ENCODE measurements around the gene ACTR6. TPM values are rescaled to one million over a fixed set of nuclear protein-coding genes. Genes with fewer than 3 reads are reported as not detected.

Gene ACTR6
- total RNA-seq, 1 donor from 2014 or later = 23.9 TPM

DNA sequence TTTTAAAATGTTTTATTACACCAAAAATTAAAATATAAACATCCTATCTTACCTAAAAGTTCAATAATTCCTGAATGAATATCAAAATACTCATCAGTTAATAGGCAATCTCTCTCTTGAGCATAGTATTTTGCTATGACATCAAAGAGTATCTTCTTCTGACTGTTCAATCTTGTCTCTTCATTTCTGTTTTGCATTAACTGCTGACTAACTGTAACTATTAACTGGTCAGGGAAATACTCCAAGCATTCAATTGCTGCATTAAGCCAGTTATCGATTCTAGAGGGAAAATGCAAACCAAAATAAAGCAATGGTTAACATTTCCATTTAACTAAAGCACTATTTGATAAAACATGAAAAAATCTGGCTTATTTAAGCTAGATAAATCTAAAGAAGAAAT, 52.8 kb downstream of the ACTR6 start:
- H3K27me3 ChIP-seq (ENCODE audit: insufficient read depth, low read length) = no peaks in the 10 kb centered on the region
- Mint-ChIP-seq H3K9me3 (ENCODE audit: unreplicated experiment) (peaks cover 2% of the 10 kb centered on the region), H3K4me3 (ENCODE audit: unreplicated experiment) (no peak overlapping the region), H3K4me1 (ENCODE audit: low read depth, unreplicated experiment) (peaks cover 5% of the 10 kb centered on the region), H3K27ac (ENCODE audit: unreplicated experiment) (no peak overlapping the region), H3K36me3 (ENCODE audit: low read depth, unreplicated experiment) (no peaks in the 10 kb centered on the region), H3K27me3 (ENCODE audit: low read depth, unreplicated experiment) (no peaks in the 10 kb centered on the region)
- H3K4me1 ChIP-seq (ENCODE audit: insufficient read depth, low read length) = no peaks in the 10 kb centered on the region
- no peak overlapping the region for H3K4me3 ChIP-seq (ENCODE audit: insufficient read depth, low read depth, low read length)
- no peak overlapping the region for H3K4me2 ChIP-seq (ENCODE audit: low read length)
- no peaks in the 10 kb centered on the region for H3K36me3 ChIP-seq (ENCODE audit: insufficient read depth, low read length)
- FAIRE-seq (no peak), DNase-seq (ENCODE audit: low read depth) (no peak)
- TF ChIP-seq, protein P1, sequence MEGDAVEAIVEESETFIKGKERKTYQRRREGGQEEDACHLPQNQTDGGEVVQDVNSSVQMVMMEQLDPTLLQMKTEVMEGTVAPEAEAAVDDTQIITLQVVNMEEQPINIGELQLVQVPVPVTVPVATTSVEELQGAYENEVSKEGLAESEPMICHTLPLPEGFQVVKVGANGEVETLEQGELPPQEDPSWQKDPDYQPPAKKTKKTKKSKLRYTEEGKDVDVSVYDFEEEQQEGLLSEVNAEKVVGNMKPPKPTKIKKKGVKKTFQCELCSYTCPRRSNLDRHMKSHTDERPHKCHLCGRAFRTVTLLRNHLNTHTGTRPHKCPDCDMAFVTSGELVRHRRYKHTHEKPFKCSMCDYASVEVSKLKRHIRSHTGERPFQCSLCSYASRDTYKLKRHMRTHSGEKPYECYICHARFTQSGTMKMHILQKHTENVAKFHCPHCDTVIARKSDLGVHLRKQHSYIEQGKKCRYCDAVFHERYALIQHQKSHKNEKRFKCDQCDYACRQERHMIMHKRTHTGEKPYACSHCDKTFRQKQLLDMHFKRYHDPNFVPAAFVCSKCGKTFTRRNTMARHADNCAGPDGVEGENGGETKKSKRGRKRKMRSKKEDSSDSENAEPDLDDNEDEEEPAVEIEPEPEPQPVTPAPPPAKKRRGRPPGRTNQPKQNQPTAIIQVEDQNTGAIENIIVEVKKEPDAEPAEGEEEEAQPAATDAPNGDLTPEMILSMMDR (IDR thresholded peaks at IDR 0.05; ENCODE audit: insufficient read depth, low read depth, low read length) = no peak
- TF ChIP-seq EZH2 (IDR thresholded peaks at IDR 0.05; ENCODE audit: insufficient read depth, low read length) = no peak
- H3K27ac ChIP-seq (ENCODE audit: low read depth, low read length) = no peak overlapping the region
- H2AFZ ChIP-seq (ENCODE audit: low read depth, low read length) = no peak overlapping the region
- H3K9me3 ChIP-seq (ENCODE audit: insufficient read depth, low read depth, low read length) = no peaks in the 10 kb centered on the region
- H4K20me1 ChIP-seq (ENCODE audit: insufficient read depth, low read length) = no peaks in the 10 kb centered on the region
- no peak overlapping the region for H3K9ac ChIP-seq (ENCODE audit: low read length)
- H3K79me2 ChIP-seq (ENCODE audit: insufficient read depth, low read length) = no peaks in the 10 kb centered on the region

DNA sequence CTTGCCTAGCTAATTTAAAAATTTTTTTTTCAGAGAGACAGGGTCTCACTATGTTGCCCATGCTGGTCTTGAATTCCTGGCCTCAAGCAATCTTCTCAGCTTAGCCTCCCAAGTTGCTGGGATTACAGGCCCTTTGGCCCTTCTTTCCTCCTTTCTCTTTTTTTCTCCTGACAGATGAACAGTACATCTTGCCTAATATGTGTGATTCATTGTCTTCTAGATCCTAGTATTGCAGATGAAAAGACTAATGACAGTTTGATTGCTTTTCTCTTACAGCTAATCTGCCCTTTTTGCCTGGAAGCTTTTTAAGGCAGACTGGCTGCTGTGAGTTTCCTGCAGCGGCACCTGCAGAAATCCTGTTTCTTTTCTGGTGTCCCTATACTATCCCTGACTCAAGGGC, 54.3 kb downstream of the ACTR6 start:
- no peaks in the 10 kb centered on the region for H3K27me3 Mint-ChIP-seq (ENCODE audit: low read depth, unreplicated experiment)
- Histone ChIP-seq H3K27ac (ENCODE audit: low read depth, low read length) (no peak overlapping the region), H3K4me2 (ENCODE audit: low read length) (no peak overlapping the region), H3K36me3 (ENCODE audit: insufficient read depth, low read length) (no peaks in the 10 kb centered on the region), H3K9ac (ENCODE audit: low read length) (no peak overlapping the region), H3K27me3 (ENCODE audit: insufficient read depth, low read length) (no peaks in the 10 kb centered on the region), H3K4me1 (ENCODE audit: insufficient read depth, low read length) (no peaks in the 10 kb centered on the region), H3K9me3 (ENCODE audit: insufficient read depth, low read depth, low read length) (no peaks in the 10 kb centered on the region), H2AFZ (ENCODE audit: low read depth, low read length) (no peak overlapping the region), H4K20me1 (ENCODE audit: insufficient read depth, low read length) (no peaks in the 10 kb centered on the region), H3K79me2 (ENCODE audit: insufficient read depth, low read length) (no peaks in the 10 kb centered on the region), H3K4me3 (ENCODE audit: insufficient read depth, low read depth, low read length) (no peak overlapping the region)
- H3K36me3 Mint-ChIP-seq (ENCODE audit: low read depth, unreplicated experiment) = no peaks in the 10 kb centered on the region
- no peak for FAIRE-seq
- no peaks in the 10 kb centered on the region for H3K4me1 Mint-ChIP-seq (ENCODE audit: low read depth, unreplicated experiment)
- TF ChIP-seq, protein P1 (IDR thresholded peaks at IDR 0.05; ENCODE audit: insufficient read depth, low read depth, low read length) = no peak
- TF ChIP-seq EZH2 (IDR thresholded peaks at IDR 0.05; ENCODE audit: insufficient read depth, low read length) = no peak
- H3K9me3 Mint-ChIP-seq (ENCODE audit: unreplicated experiment) = peaks cover 2% of the 10 kb centered on the region
- DNase-seq (ENCODE audit: low read depth) = no peak
- no peak overlapping the region for H3K27ac Mint-ChIP-seq (ENCODE audit: unreplicated experiment)
- H3K4me3 Mint-ChIP-seq (ENCODE audit: unreplicated experiment) = no peak overlapping the region

DNA sequence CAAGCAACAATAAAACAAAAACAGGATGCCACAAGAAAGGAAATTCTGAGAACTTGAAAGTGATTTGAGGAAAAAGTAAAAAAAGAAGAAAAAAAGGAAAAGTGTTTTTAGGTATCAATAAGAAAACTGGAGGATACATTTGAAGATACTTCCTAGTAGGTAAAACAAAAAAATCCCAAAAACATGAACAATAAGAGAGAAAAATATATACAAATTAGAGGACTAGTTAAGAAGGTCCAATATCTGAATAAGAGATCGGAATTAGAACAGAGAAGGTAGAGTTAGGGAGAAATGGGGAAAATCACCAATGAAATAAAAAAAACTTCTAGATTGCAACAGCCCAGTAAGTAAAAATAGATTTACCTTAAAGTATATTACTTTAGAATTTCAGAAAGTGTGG, 57.5 kb downstream of the ACTR6 start:
- Histone ChIP-seq H3K4me2 (ENCODE audit: low read length) (no peak overlapping the region), H3K79me2 (ENCODE audit: insufficient read depth, low read length) (no peaks in the 10 kb centered on the region), H3K27ac (ENCODE audit: low read depth, low read length) (no peak overlapping the region), H2AFZ (ENCODE audit: low read depth, low read length) (no peak overlapping the region), H3K9me3 (ENCODE audit: insufficient read depth, low read depth, low read length) (no peaks in the 10 kb centered on the region), H3K4me1 (ENCODE audit: insufficient read depth, low read length) (no peaks in the 10 kb centered on the region), H3K27me3 (ENCODE audit: insufficient read depth, low read length) (no peaks in the 10 kb centered on the region), H3K36me3 (ENCODE audit: insufficient read depth, low read length) (no peaks in the 10 kb centered on the region), H3K9ac (ENCODE audit: low read length) (no peak overlapping the region), H3K4me3 (ENCODE audit: insufficient read depth, low read depth, low read length) (no peak overlapping the region), H4K20me1 (ENCODE audit: insufficient read depth, low read length) (no peaks in the 10 kb centered on the region)
- Mint-ChIP-seq H3K4me1 (ENCODE audit: low read depth, unreplicated experiment) (no peaks in the 10 kb centered on the region), H3K27me3 (ENCODE audit: low read depth, unreplicated experiment) (no peaks in the 10 kb centered on the region), H3K4me3 (ENCODE audit: unreplicated experiment) (no peak overlapping the region), H3K36me3 (ENCODE audit: low read depth, unreplicated experiment) (no peaks in the 10 kb centered on the region), H3K9me3 (ENCODE audit: unreplicated experiment) (peaks cover 2% of the 10 kb centered on the region), H3K27ac (ENCODE audit: unreplicated experiment) (no peak overlapping the region)
- FAIRE-seq = no peak
- DNase-seq (ENCODE audit: low read depth) = no peak
- TF ChIP-seq, protein P1 (IDR thresholded peaks at IDR 0.05; ENCODE audit: insufficient read depth, low read depth, low read length) = no peak
- no peak for TF ChIP-seq EZH2 (IDR thresholded peaks at IDR 0.05; ENCODE audit: insufficient read depth, low read length)
